Calu3 (cell line): ENCODE measurements around the gene TBC1D8. TPM values are rescaled to one million over a fixed set of nuclear protein-coding genes. Genes with fewer than 3 reads are reported as not detected.
A peak's percentile ranks its signal among the peaks of the same experiment; 100 is the strongest.

Experiments
- BruUV-seq: library from RNA; stranded (reverse); fragments of 400-500 nt; replicated peaks from 2 replicates; lab custom pipeline; 2021; lab: Mats Ljungman, UMichigan
- CTCF ChIA-PET: fragments of 300-600 bp; sonication (Branson Sonifier 250); formaldehyde crosslinking; loops from one replicate; lab custom pipeline; 2022; ENCODE audit warnings: antibody characterized with exemption; lab: Charles Lee
- DNase-seq: peaks from one replicate; pipeline ENCODE4 v3.0.0; 2022
- H3K27ac Mint-ChIP-seq: one replicate; pipeline ENCODE4 v1.8.0; 2022; ENCODE audit warnings: mixed read lengths; ENCODE audit not compliant: unreplicated experiment
- H3K27me3 Mint-ChIP-seq: one replicate; pipeline ENCODE4 v1.8.0; 2022; ENCODE audit warnings: mixed read lengths; ENCODE audit not compliant: unreplicated experiment
- H3K36me3 Mint-ChIP-seq: one replicate; pipeline ENCODE4 v1.8.0; 2022; ENCODE audit warnings: mild to moderate bottlenecking, moderate library complexity, mixed read lengths; ENCODE audit not compliant: insufficient read depth, unreplicated experiment
- H3K4me1 Mint-ChIP-seq: one replicate; pipeline ENCODE4 v1.8.0; 2022; ENCODE audit warnings: mild to moderate bottlenecking, low read depth, mixed read lengths; ENCODE audit not compliant: unreplicated experiment
- H3K4me3 Mint-ChIP-seq: one replicate; pipeline ENCODE4 v1.8.0; 2022; ENCODE audit warnings: mild to moderate bottlenecking, low read depth, moderate library complexity, mixed read lengths; ENCODE audit not compliant: unreplicated experiment
- H3K9me3 Mint-ChIP-seq: one replicate; pipeline ENCODE4 v1.8.0; 2022; ENCODE audit warnings: low read depth, mixed read lengths; ENCODE audit not compliant: unreplicated experiment
- CTCF ChIP-seq: fragments of 200-600 bp; IDR thresholded peaks from one replicate; pipeline ENCODE4 v1.8.0; 2022; ENCODE audit warnings: antibody characterized with exemption; ENCODE audit not compliant: unreplicated experiment
- intact Hi-C: fragments of 100-400 bp; cut with micrococcal nuclease; formaldehyde crosslinking; loops from one replicate; pipeline ENCODE4 v1.10.0; 2022; ENCODE audit not compliant: unreplicated experiment
- total RNA-seq: library from RNA; stranded (reverse); gene quantifications from 2 replicates; pipeline ENCODE4 v1.2.3, GENCODE V29; 2022

Gene TBC1D8
- total RNA-seq, 1 experiment from 2014 or later, result 25.3 TPM

DNA sequence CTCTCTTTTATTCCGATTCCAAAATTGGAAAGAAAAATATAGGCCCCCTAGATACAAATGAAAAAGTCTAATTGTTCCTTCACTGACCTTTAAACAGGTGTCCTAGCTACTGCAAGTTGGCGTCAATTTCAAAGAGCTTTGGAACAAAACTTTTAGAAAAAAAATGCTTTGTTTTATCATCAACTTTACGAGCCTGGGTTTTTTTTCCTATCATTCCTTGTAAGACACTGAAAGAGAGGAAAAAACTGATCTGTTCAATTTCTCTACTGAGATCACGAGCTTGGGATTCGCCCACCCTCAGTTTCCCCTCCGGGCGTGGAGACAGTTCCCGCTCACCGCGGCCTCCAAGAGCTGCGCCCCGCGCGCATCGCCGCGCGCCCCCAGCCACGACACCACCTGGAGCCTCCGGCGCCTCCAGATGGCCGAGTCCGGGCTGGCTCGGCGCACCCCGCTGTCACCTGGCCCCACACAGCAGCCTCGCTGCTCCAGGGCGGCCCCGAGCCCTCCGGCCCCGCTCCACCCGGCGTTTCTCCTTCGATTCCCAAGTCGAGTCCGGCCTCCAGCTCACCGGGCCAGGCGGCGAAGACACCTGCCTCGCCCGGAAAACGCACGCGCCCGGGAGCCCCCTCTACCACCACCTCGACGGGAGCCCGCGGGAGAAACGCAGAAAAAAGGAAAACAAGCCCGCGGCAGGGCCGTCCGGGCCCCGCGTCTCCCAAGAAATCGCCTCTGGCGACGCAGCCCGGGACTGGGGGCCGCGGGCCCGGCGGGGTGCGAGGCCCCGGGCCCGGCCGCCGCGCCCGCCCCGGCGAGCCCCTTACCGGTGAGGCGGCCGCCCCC, 656 bp downstream of the TBC1D8 start:
- no TSS peak for BruUV-seq
- intact Hi-C loops, result no loop called here
- no peak for TF ChIP-seq CTCF
- H3K4me1 Mint-ChIP-seq, result peaks cover 48% of the 10 kb centered on the region
- H3K36me3 Mint-ChIP-seq, result peaks cover 28% of the 10 kb centered on the region
- peak overlapping the region; percentile 78 for H3K4me3 Mint-ChIP-seq
- H3K27ac Mint-ChIP-seq, result peak overlapping the region; percentile 29
- H3K9me3 Mint-ChIP-seq, result no peaks in the 10 kb centered on the region
- DNase-seq, result peak; percentile 50
- CTCF ChIA-PET, result interaction anchor here (1.0 to 1.9 kb wide), 4 partner anchors 25 to 113 kb away, joined by 4 to 10 read pairs (median 6); no protein-coding TSS in a partner anchor
- no peaks in the 10 kb centered on the region for H3K27me3 Mint-ChIP-seq

- intact Hi-C loops, result loop anchor here (5.0 kb wide), 1 partner anchor 53 kb away; no protein-coding TSS in a partner anchor
- H3K9me3 Mint-ChIP-seq, result no peaks in the 10 kb centered on the region
- no peak for TF ChIP-seq CTCF
- no peaks in the 10 kb centered on the region for H3K27me3 Mint-ChIP-seq
- H3K4me3 Mint-ChIP-seq, result peak overlapping the region; percentile 78
- H3K36me3 Mint-ChIP-seq, result peaks cover 28% of the 10 kb centered on the region
- CTCF ChIA-PET, result interaction anchor here (1.7 kb wide), 1 partner anchor 29 kb away, joined by 6 read pairs; no protein-coding TSS in a partner anchor
- peaks cover 58% of the 10 kb centered on the region for H3K4me1 Mint-ChIP-seq
- no TSS peak for BruUV-seq
- DNase-seq, result peak; percentile 36
- peak overlapping the region; percentile 29 for H3K27ac Mint-ChIP-seq
Observed at GRCh38 chr2:101149241-101150192, 1.7 kb downstream of the TBC1D8 start.

DNA sequence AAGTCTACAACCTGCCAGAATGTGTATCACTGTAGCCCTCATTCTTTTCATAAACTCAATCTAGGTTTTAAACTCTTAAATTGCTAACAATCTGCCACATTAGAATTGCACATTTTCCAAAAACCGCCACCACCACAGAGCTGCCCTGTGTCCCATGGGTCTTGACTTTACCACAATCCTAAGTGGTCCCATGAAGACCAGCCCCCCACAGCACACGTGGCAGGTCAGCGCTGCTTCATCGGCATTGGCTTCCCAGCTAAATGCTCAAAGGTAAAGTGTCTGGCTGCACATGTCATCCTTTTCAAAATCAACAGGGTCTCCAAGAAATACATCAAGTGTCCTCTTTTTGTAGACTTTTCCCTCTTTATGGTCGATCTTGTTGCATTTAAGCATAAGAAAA, 2.4 kb downstream of the TBC1D8 start:
- CTCF ChIA-PET, result interaction anchor here (1.2 kb wide), 1 partner anchor 27 kb away, joined by 3 read pairs; no protein-coding TSS in a partner anchor
- Mint-ChIP-seq H3K36me3 (peaks cover 28% of the 10 kb centered on the region), H3K4me3 (peak overlapping the region; percentile 78), H3K4me1 (peaks cover 66% of the 10 kb centered on the region), H3K27ac (no peak overlapping the region), H3K27me3 (no peaks in the 10 kb centered on the region), H3K9me3 (no peaks in the 10 kb centered on the region)
- TSS peak; percentile 21 for BruUV-seq
- DNase-seq, result no peak
- intact Hi-C loops, result loop anchor here (5.0 kb wide), 1 partner anchor 54 kb away; no protein-coding TSS in a partner anchor
- TF ChIP-seq CTCF, result no peak

DNA sequence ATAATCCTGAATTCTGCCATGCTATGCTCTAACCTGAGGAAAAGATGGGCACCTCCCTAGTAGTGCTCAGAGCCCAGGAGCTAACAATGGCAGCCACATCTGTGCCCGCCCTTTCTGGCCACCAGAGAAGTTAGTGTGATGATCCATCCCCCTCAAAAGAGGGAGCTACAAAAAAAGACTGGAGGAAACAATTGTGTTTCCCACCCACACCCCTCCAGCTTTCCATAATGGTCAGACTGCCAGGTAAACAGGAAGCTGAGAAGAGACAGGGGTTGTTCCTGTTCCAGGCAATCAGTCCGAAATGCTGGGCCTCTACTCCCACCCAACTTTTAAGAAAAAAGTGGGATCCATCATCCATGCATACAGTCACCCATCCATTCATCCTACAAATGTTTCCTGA, 3.2 kb downstream of the TBC1D8 start:
- H3K4me1 Mint-ChIP-seq, result peaks cover 66% of the 10 kb centered on the region
- BruUV-seq, result no TSS peak
- H3K27ac Mint-ChIP-seq, result no peak overlapping the region
- CTCF ChIA-PET, result interaction anchor here (1.2 kb wide), 1 partner anchor 28 kb away, joined by 3 read pairs; no protein-coding TSS in a partner anchor
- DNase-seq, result no peak
- no peaks in the 10 kb centered on the region for H3K9me3 Mint-ChIP-seq
- peak overlapping the region; percentile 78 for H3K4me3 Mint-ChIP-seq
- intact Hi-C loops, result loop anchor here (5.0 kb wide), 1 partner anchor 54 kb away; no protein-coding TSS in a partner anchor
- H3K36me3 Mint-ChIP-seq, result peaks cover 28% of the 10 kb centered on the region
- H3K27me3 Mint-ChIP-seq, result no peaks in the 10 kb centered on the region
- no peak for TF ChIP-seq CTCF
